Neural cell (in vitro differentiated cells): ENCODE results near the gene PIK3C2A. TPM values are rescaled to one million over a fixed set of nuclear protein-coding genes. Genes with fewer than 3 reads are reported as not detected.

ENCODE experiments used
- H2AFZ ChIP-seq: fragments of 200-600, 300-800 bp; sonication (generic), shearing (Covaris generic); 2 replicates; pipeline ENCODE4 v1.6.0; 2014; ENCODE audit warnings: low read depth, mild to moderate bottlenecking, antibody characterized with exemption, low read length, moderate library complexity
- H3F3A ChIP-seq: fragments of 200-600 bp; shearing (Covaris generic); 2 replicates; pipeline ENCODE4 v1.6.1; 2016; ENCODE audit warnings: mild to moderate bottlenecking, moderate library complexity, mixed read lengths, antibody characterized with exemption, low read length; ENCODE audit not compliant: insufficient read depth, poor library complexity, severe bottlenecking
- H3K27ac ChIP-seq: fragments of 200-600, 300-800 bp; sonication (generic), shearing (Covaris generic); 2 replicates; pipeline ENCODE4 v1.5.1; 2014; ENCODE audit warnings: mild to moderate bottlenecking, low read length, moderate library complexity
- H3K27me3 ChIP-seq: fragments of 300-800, 200-600 bp; sonication (generic), shearing (Covaris generic); 2 replicates; pipeline ENCODE4 v1.6.0; 2014; ENCODE audit warnings: mild to moderate bottlenecking, low read depth, low read length, moderate library complexity; ENCODE audit not compliant: insufficient read depth
- H3K36me3 ChIP-seq: fragments of 300-800, 200-600 bp; sonication (generic), shearing (Covaris generic); 2 replicates; pipeline ENCODE4 v1.5.1; 2014; ENCODE audit warnings: mild to moderate bottlenecking, antibody characterized with exemption, low read length, moderate library complexity; ENCODE audit not compliant: insufficient read depth
- H3K4me2 ChIP-seq: fragments of 300-800, 200-600 bp; sonication (generic), shearing (Covaris generic); 2 replicates; pipeline ENCODE4 v1.6.0; 2014; ENCODE audit warnings: mild to moderate bottlenecking, low read length
- H3K4me3 ChIP-seq: fragments of 300-800, 200-600 bp; sonication (generic), shearing (Covaris generic); 2 replicates; pipeline ENCODE4 v1.5.1; 2014; ENCODE audit warnings: mild to moderate bottlenecking, low read length, moderate library complexity
- H3K79me2 ChIP-seq: fragments of 200-600 bp; shearing (Covaris generic); replicated peaks from 2 replicates; pipeline ENCODE4 v1.6.0; 2014; ENCODE audit warnings: mild to moderate bottlenecking, low read length, moderate library complexity; ENCODE audit not compliant: insufficient read depth
- H3K9ac ChIP-seq: fragments of 300-800, 200-600 bp; sonication (generic), shearing (Covaris generic); 2 replicates; pipeline ENCODE4 v1.6.1; 2016; ENCODE audit warnings: mild to moderate bottlenecking, low read length, mixed read lengths
- H3K9me2 ChIP-seq: fragments of 200-600 bp; shearing (Covaris generic); 2 replicates; pipeline ENCODE4 v1.6.1; 2016; ENCODE audit warnings: mild to moderate bottlenecking, low read length, mixed read lengths; ENCODE audit not compliant: insufficient read depth
- H3K9me3 ChIP-seq: fragments of 200-600, 300-800 bp; sonication (generic), shearing (Covaris generic); 2 replicates; pipeline ENCODE4 v1.6.1; 2016; ENCODE audit warnings: mild to moderate bottlenecking, mixed run types, low read length, moderate library complexity, mixed read lengths
- H4K20me1 ChIP-seq: fragments of 200-600 bp; shearing (Covaris generic); 2 replicates; pipeline ENCODE4 v1.6.1; 2016; ENCODE audit warnings: mild to moderate bottlenecking, mixed run types; ENCODE audit not compliant: insufficient read depth
- EP300 ChIP-seq: fragments of 450-650 bp; conservative IDR thresholded peaks from 2 replicates; pipeline ENCODE4 v1.6.1; 2014; ENCODE audit warnings: antibody characterized with exemption, mild to moderate bottlenecking, moderate library complexity; ENCODE audit not compliant: poor library complexity, severe bottlenecking
- EZH2 ChIP-seq: fragments of 200-600, 300-800 bp; shearing (Covaris generic), sonication (generic); IDR thresholded peaks from 2 replicates; pipeline ENCODE4 v1.6.1; 2014; ENCODE audit warnings: antibody characterized with exemption, low read length, borderline replicate concordance, mild to moderate bottlenecking; ENCODE audit not compliant: insufficient read depth, poor library complexity, severe bottlenecking
- MXI1 ChIP-seq: fragments of 450-650 bp; conservative IDR thresholded peaks from 2 replicates; pipeline ENCODE4 v1.6.1; 2014; ENCODE audit warnings: antibody characterized with exemption, mild to moderate bottlenecking; ENCODE audit not compliant: poor library complexity, severe bottlenecking
- POLR2AphosphoS5 ChIP-seq: IDR thresholded peaks from 2 replicates; pipeline ENCODE4 v1.6.1; 2012
- RAD21 ChIP-seq: fragments of 450-650 bp; conservative IDR thresholded peaks from 2 replicates; pipeline ENCODE4 v1.6.1; 2014; ENCODE audit warnings: antibody characterized with exemption, mild to moderate bottlenecking, moderate library complexity
- REST ChIP-seq: IDR thresholded peaks from 2 replicates; pipeline ENCODE4 v1.6.1; 2012; ENCODE audit warnings: borderline replicate concordance
- SMC3 ChIP-seq: fragments of 450-650 bp; conservative IDR thresholded peaks from 2 replicates; pipeline ENCODE4 v1.6.1; 2014; ENCODE audit warnings: antibody characterized with exemption, mild to moderate bottlenecking, moderate library complexity; ENCODE audit not compliant: poor library complexity
- TAF1 ChIP-seq: IDR thresholded peaks from 2 replicates; pipeline ENCODE4 v1.6.1; 2012; ENCODE audit warnings: low read depth
- polyA plus RNA-seq: library from polyadenylated mRNA; depleted of rRNA; stranded (reverse); fragments of >200 nt; gene quantifications from 2 replicates; pipeline ENCODE4 v1.2.3, GENCODE V29; 2014
- TF ChIP-seq, protein P1 (sequence below): fragments of 450-650 bp; IDR thresholded peaks from 2 replicates; pipeline ENCODE4 v1.5.1; 2014; ENCODE audit warnings: antibody characterized with exemption, mild to moderate bottlenecking, moderate library complexity; ENCODE audit not compliant: poor library complexity, severe bottlenecking

Gene PIK3C2A
- polyA plus RNA-seq, 1 donor from 2014 or later = 24.9 TPM

- H3K9me2 ChIP-seq = no peaks in the 10 kb centered on the region
- H2AFZ ChIP-seq = no peak overlapping the region
- TF ChIP-seq EP300 = no peak
- no peaks in the 10 kb centered on the region for H4K20me1 ChIP-seq
- no peaks in the 10 kb centered on the region for H3K9me3 ChIP-seq
- H3K79me2 ChIP-seq = peaks cover 23% of the 10 kb centered on the region
- no peaks in the 10 kb centered on the region for H3F3A ChIP-seq
- H3K9ac ChIP-seq = no peak overlapping the region
- H3K36me3 ChIP-seq = no peaks in the 10 kb centered on the region
- no peaks in the 10 kb centered on the region for H3K27me3 ChIP-seq
- H3K4me3 ChIP-seq = no peak overlapping the region
- H3K27ac ChIP-seq = no peak overlapping the region
- H3K4me2 ChIP-seq = no peak overlapping the region
Measured at GRCh38 chr11:17179970-17180369, 27.8 kb downstream of the PIK3C2A start.

DNA sequence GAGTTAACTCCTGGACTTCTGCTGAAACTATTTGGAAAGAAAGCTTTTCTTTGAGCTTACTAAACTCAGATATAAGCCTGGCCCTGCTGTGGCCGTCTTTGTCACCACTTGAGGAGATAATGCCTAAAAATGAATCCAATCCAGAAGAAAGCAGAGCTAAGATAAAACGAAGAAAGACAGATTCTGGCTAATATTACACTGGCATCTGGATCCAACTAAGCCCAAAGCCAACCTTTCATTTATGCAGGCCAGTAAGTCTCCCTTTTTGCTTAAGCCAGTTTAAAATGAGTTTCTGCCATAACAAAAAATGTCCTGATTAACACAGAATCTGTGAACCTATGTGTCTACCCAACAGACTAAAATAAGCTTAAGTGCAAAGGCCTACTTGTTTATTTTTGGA is 34.5 kb downstream of the PIK3C2A start:
- Histone ChIP-seq H3K36me3 (no peaks in the 10 kb centered on the region), H3K9ac (no peak overlapping the region), H3F3A (no peaks in the 10 kb centered on the region), H3K9me2 (no peaks in the 10 kb centered on the region), H3K27me3 (no peaks in the 10 kb centered on the region), H3K4me2 (no peak overlapping the region), H2AFZ (no peak overlapping the region), H3K27ac (no peak overlapping the region), H3K4me3 (no peak overlapping the region), H4K20me1 (no peaks in the 10 kb centered on the region), H3K79me2 (no peaks in the 10 kb centered on the region), H3K9me3 (no peaks in the 10 kb centered on the region)
- TF ChIP-seq REST (no peak), MXI1 (no peak), EP300 (no peak), SMC3 (no peak), RAD21 (no peak), EZH2 (no peak), TAF1 (no peak), POLR2AphosphoS5 (no peak)
- TF ChIP-seq, protein P1, sequence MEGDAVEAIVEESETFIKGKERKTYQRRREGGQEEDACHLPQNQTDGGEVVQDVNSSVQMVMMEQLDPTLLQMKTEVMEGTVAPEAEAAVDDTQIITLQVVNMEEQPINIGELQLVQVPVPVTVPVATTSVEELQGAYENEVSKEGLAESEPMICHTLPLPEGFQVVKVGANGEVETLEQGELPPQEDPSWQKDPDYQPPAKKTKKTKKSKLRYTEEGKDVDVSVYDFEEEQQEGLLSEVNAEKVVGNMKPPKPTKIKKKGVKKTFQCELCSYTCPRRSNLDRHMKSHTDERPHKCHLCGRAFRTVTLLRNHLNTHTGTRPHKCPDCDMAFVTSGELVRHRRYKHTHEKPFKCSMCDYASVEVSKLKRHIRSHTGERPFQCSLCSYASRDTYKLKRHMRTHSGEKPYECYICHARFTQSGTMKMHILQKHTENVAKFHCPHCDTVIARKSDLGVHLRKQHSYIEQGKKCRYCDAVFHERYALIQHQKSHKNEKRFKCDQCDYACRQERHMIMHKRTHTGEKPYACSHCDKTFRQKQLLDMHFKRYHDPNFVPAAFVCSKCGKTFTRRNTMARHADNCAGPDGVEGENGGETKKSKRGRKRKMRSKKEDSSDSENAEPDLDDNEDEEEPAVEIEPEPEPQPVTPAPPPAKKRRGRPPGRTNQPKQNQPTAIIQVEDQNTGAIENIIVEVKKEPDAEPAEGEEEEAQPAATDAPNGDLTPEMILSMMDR = no peak

- Histone ChIP-seq H3K9ac (no peak overlapping the region), H3K9me2 (no peaks in the 10 kb centered on the region), H3K9me3 (no peaks in the 10 kb centered on the region), H4K20me1 (no peaks in the 10 kb centered on the region), H3K4me2 (no peak overlapping the region), H2AFZ (no peak overlapping the region), H3K79me2 (no peaks in the 10 kb centered on the region), H3K27ac (no peak overlapping the region), H3K36me3 (no peaks in the 10 kb centered on the region), H3F3A (no peaks in the 10 kb centered on the region), H3K27me3 (no peaks in the 10 kb centered on the region), H3K4me3 (no peak overlapping the region)
- TF ChIP-seq TAF1 (no peak), EZH2 (no peak), EP300 (no peak), RAD21 (no peak), POLR2AphosphoS5 (no peak), SMC3 (no peak), REST (no peak)
- TF ChIP-seq, protein P1 = no peak
Measured at GRCh38 chr11:17171916-17172315, 35.9 kb downstream of the PIK3C2A start.
